NOMO-1 treated with DMSO at 0.1 percent for 48 hours (cell line): ENCODE measurements around the gene CDC16.
A peak's percentile ranks its signal among the peaks of the same experiment; 100 is the strongest.
"Not testable (repeated sequence)": the region's sequence is repeated elsewhere in the genome, so short reads cannot be mapped to it uniquely, and the experiment has no call there.

Experiments
- DNase-seq: peaks from one replicate; lab custom pipeline; 2025; ENCODE audit not compliant: unreplicated experiment; lab: John Stamatoyannopoulos, UW

CDC16 gene

DNA sequence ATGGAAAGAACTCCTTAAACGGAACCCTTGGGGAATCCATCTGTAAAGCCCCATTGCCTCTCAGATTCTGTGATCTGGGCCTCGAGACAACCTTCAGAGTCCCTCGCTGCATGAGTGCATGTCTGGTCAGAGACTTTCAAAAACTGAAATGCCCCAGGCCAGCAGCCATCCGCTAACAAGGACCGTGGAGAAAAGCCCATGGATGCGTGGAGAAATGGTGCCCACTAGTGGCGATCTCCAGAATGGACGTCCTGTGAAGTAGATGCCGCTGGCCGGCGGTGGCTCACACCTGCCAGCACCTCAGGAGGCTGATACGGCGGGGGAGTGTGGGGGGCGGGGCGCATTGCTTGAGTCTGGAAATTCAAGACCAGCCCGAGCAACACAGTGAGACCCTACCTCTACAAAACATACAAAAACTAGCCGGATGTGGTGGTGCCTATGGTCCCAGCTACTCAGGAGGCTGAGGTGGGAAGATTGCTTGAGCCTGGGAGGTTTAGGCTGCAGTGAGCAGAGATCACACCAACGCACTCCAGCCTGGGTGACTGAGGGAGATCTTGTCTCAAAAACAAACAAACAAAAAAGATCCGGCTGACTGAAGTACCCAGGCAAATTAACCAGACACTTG, 7.9 kb upstream of the CDC16 start:
- peak; percentile 63 for DNase-seq

DNA sequence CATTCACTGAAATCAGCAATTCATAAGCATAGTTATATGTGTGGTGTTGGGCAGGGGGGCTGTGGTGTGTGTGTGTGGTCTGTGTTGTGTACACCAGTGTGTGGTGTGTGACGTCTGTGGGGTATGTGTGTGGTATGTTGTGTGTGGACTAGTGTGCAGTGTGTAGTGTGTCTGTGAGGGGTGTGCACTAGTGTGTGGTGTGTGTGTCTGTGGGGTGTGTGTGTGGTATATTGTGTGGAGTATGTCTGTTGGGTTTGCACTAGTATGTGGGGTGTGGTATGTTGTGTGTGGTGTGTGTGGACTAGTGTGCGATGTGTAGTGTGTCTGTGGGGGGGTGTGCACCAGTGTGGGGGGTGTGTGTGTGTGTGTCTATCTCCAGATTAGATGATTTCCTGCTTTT, 7.2 kb upstream of the CDC16 start:
- DNase-seq = no peak

DNA sequence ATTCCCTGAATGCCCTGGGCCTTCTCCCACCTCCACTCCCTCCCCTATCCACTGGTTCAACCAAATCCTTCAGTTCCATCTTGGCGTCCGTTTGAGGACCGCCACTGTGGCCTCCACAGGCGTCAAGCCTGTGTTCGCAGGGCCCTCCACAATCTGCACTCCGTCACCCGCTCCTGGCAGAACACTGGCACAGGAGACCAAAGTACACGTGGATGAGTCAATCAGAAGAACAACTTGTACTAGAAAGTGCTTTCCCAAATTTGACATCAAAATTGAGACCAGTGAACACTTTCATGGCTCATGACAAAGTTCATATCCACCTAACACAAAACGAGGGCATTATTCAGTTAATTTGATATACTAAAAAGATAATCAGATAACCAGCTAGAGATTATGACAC, 6.5 kb upstream of the CDC16 start:
- DNase-seq = no peak

DNA sequence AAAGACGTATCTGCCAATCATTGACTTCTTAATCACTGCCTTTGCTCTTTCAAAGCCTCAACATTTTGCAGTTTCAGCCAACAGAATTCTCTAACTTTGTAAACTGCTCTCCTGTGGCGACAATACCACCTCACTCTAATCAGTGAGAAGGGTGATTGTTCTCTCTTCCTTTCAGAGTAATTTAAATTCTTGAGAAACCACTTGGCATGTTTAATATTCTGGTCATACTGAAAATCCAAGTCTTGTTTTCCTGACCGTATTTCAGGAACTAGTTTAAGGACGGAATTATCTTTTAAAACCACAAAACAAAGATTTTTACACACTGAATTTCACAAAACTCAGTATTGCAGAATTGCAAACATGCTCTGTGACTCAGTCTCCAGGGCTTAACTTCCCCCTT, 5.2 kb upstream of the CDC16 start:
- DNase-seq = peak; percentile 43

DNA sequence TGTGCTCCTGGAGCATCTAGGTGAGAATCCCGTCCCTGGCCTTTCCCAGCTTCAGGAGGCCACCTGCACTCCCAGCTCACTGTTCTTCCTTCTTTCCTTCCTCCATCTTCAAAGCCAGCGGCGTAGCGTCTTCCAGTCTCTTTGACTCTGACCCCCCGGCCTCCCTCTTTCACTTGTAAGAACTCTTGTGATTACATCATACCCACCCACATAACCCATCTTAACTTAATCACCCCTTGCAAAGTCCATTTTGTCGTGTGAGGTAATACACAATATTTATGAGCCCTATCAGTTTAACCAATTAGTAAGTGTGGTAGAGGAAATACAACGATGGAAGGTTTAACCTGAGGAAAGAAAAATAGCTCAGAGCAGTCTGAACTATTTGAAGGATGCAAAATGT, 4.6 kb upstream of the CDC16 start:
- peak; percentile 87 for DNase-seq

DNA sequence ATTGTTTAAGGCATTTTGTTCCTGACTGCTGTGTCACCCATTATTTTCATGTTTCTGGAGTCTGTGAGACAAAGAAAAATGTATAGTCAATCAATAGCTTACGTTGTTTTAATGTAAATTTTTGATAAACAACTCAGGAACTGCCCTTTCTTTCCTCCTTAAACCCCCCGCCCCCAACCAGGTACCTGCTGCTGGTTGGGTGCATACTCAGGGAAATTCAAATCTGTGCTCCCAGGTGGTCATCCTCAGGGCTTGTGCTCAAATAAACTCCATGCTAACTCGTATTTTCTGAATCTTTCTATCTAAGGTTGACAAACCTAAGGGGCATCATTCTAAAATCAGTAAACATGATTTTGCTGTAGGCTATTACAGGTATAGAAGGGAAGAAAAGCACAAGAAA, 4.1 kb upstream of the CDC16 start:
- DNase-seq = no peak

DNA sequence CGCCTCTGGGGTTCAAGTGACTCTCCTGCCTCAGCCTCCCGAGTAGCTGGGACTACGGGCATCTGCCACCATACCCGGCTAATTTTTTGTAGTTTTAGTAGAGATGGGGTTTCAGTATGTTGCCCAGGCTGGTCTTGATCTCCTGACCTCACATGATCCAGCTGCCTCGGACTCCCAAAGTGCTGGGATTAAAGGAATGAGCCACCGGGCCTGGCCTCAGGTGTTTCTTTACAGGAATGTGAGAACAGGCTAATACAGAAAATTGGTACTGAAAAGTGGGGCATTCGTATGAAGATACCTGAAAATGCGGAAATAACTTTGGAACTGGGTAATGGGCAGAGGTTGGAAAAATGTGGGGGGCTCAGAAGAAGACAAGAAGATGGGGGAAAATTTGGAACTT, 2.8 kb upstream of the CDC16 start:
- DNase-seq = no peak

DNA sequence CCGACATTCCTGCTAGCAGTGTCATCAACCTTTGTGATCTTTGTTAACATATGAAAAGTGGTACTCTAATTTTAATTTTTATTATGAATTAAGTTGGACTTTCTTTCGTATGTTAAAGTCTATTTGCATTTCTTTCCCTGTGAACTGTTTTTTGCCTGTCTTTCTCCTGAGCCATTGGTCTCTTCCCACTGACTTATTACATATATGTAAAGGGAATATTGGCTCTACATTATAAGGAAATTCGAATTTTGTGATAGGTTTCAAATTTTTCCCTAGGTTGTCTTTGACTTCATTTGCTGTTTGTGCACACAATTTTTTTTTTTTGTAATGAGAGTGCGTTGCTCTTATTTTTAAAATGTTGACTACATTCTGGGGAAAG, 442 bp upstream of the CDC16 start:
- no peak for DNase-seq

DNA sequence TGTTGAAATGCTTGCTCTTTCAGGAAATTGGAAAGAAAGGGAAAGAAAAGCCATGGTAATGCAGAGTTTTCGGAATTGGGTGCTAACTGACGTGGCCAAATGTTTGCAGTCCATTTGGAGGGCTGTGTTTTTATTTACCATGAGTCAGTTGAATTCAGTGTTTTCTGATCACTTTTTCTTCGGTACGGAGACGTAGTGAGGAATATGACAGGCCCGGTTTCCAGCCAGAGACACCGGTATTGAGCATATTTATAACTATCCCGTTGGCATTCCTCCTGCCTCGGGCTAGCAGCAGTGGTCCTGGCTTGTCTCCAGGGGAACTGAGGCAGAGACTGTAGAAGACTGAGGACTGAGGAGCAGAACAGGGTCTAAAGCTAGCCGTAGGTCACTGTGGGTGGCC, 1.0 kb downstream of the CDC16 start:
- no peak for DNase-seq

DNA sequence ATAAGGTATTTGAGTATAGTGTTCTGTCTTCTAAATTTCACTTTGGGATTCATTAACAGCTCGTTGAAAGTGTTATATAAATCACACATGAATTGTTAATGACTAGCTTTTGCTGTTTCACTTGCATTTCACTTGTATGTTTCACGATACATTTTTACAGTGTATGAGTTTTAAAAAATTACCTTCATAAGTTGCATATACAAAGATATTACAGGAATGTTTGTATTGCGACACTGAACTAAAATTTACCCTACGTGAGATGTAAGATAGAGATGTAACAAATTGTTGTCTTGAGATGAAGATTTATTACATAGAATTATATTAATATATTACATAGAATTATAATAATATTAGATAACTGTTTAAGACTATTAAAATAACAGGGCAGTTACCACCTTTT, 1.5 kb downstream of the CDC16 start:
- no peak for DNase-seq

DNA sequence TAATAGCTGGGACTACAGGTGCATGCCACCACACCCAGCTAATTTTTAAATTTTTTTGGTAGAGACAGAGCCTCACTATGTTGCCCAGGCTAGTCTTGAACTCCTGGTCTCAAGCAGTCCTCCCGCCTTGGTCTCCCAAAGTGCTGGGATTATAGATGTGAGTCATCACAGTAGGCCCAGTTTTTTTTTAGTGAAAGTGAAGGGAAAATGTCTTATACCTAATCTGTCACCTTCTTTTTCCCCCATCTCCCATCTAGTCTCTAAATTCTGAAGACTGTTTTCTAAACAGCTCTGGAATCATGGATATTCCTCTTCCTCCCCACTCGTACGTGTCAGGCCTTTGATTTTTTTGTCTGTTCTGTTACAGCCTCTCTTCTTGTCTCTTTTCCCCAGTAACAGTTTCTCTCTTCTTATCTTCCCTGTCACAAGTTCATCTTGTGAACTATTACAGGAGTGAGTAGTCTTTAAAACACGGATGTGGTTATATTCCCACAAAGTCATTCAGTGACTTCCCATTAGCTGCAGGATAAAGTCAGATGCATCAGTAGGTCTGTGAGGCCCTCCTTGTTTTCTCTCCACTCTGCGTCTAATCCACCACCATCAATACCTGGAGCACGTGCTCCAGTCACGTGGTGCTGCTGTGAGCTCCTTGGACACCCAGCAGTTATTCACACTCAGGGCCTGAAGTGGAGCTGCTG, 2.9 kb downstream of the CDC16 start:
- DNase-seq = no peak

DNA sequence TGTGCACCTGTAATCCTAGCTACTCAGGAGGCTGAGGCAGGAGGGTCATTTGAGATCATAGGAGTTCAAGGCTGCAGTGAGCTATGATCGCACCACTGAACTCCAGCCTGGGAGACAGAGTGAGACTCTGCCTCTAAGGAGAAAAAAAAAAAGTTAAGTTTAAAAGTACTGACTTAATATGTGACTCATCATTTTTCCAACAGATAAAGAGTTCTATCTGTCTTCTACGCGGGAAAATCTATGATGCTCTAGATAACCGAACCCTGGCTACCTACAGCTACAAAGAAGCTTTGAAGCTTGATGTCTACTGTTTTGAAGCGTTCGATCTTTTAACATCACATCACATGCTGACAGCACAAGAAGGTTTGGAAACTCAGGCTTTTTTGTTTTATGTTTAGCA, 7.2 kb downstream of the CDC16 start:
- DNase-seq = no peak

DNA sequence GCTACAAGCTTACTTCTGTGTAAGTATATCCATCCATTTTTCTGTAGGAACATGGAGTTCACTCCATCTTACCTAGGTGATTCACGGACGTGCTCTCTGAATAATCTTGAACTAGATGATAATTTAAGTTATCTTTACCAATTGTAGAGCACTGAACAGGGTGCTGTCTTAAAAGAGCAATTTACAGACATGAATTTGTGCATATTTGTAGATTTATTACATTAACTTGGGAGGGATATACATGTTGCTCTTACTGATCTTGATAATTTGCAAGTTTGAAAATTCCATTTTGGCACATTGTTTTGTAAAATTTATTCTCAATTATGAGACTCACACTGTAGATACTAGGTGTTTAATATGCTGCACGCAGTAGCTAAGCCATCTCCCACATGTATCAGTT, 9.3 kb downstream of the CDC16 start:
- DNase-seq = no peak

DNA sequence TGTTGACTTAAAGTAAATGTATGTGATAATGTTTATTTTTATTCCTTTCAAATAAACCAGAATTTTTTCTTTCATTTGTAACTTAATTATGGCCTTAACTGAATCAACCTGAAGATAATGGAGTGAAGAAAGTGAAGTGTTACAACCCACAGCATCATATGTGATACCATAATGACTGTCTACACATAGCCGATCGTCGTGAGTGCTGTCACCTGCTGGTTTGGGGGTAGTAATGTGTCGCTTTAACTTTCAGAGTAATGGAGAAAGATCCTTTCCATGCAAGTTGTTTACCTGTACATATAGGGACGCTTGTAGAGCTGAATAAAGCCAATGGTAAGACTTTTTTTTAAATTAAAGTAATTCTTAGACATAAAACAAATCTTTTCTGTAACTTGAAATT, 9.9 kb downstream of the CDC16 start:
- DNase-seq = no peak

DNA sequence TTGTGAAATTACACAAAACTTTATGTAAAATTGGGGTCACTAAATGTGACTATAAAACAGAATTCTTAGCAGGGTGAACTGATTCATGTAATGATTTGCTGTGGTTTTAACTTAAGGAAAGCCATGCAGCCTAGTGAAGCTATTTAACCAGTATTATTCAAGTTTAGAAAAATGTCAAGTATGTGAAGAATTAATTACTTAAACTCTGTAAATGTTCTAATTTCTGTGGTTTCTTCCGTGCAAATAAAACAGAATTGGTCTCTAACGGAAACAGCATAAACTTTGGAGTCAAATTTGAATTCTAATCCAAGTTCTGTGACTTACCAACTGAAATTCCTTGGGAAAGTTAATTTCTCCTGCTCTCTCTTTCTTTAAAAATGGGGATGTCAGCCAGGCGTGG, 13.3 kb downstream of the CDC16 start:
- no peak for DNase-seq

DNA sequence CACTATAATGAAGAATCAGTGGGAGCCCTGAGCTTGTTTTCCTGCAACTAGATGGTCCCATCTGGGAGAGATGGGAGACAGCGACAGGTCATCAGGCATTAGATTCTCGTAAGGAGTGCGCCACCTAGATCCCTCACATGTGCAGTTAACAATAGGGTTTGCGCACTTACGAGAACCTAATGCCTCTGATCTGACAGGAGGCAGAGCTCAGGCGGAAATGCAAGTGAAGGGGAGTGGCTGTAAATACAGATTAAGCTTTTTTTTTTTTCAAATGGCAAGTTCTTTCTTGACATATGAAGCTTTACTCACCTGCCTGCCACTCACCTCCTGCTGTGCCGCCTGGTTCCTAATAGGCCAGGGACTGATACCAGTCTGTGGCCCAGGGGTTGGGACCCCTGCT, 14.4 kb downstream of the CDC16 start:
- no peak for DNase-seq

DNA sequence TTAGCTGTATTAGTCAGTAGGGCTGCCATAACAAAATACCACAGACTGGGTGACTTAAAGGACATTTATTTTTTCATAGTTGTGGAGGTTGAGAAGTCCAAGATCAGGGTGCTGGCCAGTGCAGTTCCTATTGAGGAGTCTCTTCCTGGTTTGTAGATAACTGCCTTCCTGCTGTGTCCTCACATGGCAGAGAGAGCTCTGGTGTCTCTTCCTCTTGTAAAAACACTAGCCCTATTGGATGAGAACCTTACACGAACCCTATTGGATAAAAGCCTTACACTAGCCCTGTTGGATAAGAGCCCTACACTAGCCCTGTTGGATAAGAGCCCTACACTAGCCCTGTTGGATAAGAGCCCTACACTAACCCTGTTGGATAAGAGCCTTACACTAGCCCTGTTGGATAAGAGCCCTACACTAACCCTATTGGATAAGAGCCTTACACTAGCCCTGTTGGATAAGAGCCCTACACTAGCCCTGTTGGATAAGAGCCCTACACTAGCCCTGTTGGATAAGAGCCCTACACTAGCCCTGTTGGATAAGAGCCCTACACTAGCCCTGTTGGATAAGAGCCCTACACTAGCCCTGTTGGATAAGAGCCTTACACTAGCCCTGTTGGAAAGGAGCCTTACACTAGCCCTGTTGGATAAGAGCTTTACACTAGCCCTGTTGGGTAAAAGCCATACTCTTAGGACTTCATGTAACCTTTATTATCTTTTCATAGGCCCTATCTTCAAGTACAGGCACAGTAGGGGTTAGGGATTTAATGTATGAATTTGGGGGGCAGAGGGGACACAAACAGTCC, 17.1 kb downstream of the CDC16 start:
- DNase-seq = not testable (repeated sequence)

DNA sequence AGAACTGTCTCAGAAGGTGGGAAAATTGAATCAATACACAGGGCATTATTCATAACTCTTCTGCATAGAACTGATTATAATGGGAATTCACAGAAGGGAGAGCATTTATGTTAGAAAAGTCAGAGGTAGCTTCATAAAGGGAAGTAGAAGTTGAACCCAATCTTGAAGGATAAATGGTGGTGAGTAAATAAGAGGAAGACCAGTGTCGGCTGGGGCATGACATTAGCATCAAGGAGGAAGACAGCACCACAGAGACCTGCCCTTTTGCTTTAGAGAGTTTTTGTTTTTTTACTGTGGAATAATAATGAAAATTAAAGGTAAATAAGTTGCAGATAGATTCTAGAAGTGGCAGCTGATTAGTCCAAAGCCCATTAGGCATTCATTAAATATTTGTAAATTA, 21.9 kb downstream of the CDC16 start:
- peak; percentile 33 for DNase-seq

DNA sequence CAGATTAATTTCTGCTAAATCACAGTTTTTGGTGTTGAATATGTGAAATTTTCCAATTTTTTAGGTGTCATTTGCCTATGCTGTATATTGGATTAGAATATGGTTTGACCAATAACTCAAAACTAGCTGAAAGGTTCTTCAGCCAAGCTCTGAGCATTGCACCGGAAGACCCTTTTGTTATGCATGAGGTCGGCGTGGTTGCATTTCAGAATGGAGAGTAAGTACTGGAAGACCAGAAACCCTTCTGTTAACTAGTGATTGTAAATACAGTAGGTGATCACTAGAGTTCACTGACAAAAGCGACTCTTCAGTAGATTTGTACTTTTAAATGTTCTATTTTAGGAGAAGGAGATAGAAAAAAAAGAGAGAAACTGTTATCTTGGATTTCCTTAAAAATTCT, 22.3 kb downstream of the CDC16 start:
- no peak for DNase-seq

DNA sequence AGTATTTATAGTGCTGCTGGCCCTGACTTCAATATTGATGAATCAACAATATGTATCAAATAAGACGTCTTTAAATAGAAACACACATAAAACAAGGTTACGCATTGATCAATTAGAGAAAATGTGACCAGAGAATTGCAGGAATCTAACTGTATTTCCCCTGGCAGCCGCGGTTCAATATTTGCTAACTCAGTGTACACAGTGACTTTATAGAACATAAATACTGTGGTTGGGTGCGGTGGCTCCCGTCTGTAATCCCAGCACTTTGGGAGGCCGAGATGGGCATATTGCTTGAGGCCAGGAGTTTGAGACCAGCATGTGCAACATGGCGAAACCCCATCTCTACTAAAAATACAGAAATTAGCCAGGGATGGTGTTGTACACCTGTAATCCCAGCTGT, 23.9 kb downstream of the CDC16 start:
- no peak for DNase-seq

DNA sequence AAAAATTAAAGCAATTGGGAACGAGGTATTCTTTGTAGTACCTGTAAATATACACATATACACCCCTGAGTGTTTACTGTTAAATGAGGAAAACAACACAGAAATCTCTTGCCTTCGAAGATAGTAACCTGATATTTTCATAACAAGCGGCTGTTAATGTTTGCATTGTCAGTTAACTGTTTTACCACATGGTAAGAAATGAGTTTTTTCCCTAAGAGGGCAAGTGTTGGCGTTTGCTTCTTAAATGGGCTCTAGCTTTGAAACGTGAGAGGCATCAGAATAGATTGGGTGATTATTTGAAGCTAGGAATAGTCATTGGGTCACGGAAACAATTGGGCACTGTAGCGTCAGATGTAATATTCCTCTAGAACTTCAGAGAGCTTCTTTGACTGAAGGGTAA, 24.7 kb downstream of the CDC16 start:
- DNase-seq = no peak

DNA sequence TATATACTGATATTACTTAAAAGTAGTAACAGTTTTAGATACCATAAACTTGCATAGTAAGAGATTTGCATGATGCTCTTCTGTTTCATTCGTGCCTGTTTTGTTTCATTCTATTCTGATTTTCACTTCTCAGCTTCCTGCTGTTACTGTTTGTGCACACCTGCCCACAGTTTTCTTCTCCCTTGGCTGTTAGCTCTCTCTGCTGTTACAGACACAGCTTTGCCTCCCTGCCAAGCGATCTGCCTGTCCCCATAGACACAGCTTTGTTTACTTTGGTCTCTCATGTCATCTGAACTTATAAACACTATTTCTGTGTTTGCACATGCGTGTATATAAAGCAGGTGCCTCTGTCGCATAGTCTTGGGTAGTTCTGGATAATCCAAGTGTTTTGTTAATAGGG, 25.3 kb downstream of the CDC16 start:
- no peak for DNase-seq
